Mononuclear cell (primary cell): ENCODE data around the gene MRGPRX1. TPM values are rescaled to one million over a fixed set of nuclear protein-coding genes. Genes with fewer than 3 reads are reported as not detected.
"Not testable (repeated sequence)": the region's sequence is repeated elsewhere in the genome, so short reads cannot be mapped to it uniquely, and the experiment has no call there.

Source experiments
- H3K27me3 ChIP-seq: 2 replicates; pipeline ENCODE4 v1.6.0; 2011; ENCODE audit warnings: low read length, control low read depth; ENCODE audit not compliant: insufficient read depth
- H3K4me1 ChIP-seq: 2 replicates; pipeline ENCODE4 v1.5.1; 2011; ENCODE audit warnings: mild to moderate bottlenecking, low read length, control low read depth; ENCODE audit not compliant: insufficient read depth
- H3K4me3 ChIP-seq: 2 replicates; pipeline ENCODE4 v1.5.1; 2011; ENCODE audit warnings: mild to moderate bottlenecking, low read length, moderate library complexity
- H3K9me3 ChIP-seq: 2 replicates; pipeline ENCODE4 v1.5.1; 2011; ENCODE audit warnings: low read depth, mild to moderate bottlenecking, control low read depth, low read length
- total RNA-seq: library from RNA; depleted of rRNA; stranded (reverse); fragments of >200 nt; gene quantifications from one replicate; pipeline ENCODE4 v1.2.3, GENCODE V29; 2012

The MRGPRX1 gene
- total RNA-seq: 0.21 TPM

DNA sequence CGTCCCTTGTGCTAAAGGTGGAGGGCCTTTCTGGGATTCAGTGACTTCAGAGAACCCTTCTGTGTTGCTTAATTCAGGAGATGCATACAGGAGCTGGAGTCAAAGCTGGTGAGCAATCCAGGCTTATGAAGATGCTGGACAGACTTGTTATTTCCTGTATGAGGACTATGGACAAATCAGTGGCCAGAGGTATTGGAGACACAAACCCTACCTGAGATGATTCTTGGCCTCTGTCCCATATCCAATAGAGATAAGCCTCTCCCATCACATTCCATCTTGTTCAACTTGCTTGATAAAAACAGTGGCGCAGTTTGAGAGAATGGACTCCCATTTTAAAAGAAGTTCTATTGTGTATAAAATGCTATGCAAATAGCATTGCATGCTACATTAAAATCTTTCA, at the start of gene MRGPRX1:
Gene MRGPRX1, minus strand, starts transcription at position 101 of the 400 bp plus-strand sequence. CDS start 4,630 bp downstream, outside the sequence.
- Histone ChIP-seq H3K27me3 (no peaks in the 10 kb centered on the region), H3K9me3 (no peaks in the 10 kb centered on the region), H3K4me1 (no peaks in the 10 kb centered on the region), H3K4me3 (no peak within 1 kb of the TSS)

DNA sequence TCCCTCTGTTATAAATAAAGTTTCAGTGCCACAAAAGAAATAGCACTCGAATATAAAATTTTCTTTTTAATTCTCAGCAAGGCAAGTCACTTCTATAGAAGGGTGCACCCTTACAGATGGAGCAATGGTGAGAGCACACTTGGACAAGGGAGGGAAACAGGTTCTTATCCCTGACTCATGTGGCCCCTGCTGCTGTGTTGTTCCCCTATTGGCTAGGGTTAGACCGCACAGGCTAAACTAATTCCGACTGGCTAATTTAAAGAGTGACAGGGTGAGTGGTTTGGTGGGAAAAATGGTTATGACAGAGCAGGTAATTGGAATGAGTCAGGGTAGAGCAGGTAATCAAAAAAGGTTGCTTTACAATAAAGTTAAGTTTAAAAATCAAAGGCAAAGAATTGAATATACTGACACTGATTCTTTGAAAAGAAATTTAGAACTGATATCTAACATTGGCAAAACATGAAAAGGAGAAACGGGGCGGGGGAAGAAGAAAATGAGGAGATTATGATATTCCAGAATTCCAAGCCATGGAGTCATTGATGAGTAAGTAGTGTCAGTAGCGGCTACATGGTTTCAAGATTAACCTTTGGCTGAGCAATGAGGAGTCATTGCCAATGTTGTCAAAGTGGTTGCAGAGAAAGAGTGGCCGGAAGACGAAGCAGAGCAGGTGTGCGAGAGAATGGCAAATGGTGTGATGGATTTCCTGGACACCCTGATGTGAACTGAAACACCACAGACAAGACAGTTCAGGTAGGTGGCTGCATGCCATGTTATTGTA, 48.4 kb upstream of the MRGPRX1 start:
- Histone ChIP-seq H3K27me3 (no peaks in the 10 kb centered on the region), H3K9me3 (no peaks in the 10 kb centered on the region), H3K4me3 (no peak overlapping the region), H3K4me1 (no peaks in the 10 kb centered on the region)

DNA sequence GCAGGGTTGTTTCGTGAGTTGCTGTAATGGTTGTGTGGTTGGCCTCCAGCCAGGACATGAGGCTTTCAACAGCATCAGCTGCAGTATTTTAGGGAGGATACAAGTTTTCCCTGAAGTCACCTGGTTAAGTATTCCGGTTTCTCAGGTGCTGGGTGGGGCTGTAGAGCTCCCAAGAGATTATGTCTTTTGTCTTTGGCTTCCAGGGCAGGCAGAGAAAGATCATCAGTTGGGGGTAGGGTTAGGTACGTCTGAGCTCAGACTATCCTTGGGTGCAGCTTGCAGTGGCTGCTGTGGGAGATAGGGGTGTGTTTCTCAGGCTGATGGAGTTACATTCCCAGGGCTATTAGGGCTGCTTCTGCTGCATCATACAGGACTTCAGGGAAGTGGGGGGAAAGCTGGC, 47.5 kb upstream of the MRGPRX1 start:
- Histone ChIP-seq H3K4me1 (no peaks in the 10 kb centered on the region), H3K9me3 (no peaks in the 10 kb centered on the region), H3K27me3 (no peaks in the 10 kb centered on the region), H3K4me3 (no peak overlapping the region)

DNA sequence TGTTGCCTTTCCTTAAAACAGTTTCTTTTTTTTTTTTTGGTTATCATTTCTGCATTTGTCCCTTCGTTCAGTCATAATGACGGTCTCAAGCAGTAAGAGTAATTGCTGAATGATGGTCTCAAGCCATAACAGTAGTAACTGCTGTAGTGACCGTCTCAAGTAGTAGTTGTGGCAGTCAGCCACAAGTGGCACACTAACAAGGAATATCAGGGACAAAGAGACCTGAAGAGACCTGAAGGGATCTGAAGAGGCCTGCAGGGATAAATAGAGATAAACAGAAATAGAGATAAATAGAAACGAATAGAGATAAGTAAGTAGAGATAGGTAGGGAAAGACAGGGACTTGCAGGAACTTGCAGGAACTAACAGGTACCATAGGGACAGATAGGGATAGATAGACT, 42.7 kb upstream of the MRGPRX1 start:
- Histone ChIP-seq H3K4me1 (no peaks in the 10 kb centered on the region), H3K9me3 (no peaks in the 10 kb centered on the region), H3K27me3 (no peaks in the 10 kb centered on the region), H3K4me3 (no peak overlapping the region)

DNA sequence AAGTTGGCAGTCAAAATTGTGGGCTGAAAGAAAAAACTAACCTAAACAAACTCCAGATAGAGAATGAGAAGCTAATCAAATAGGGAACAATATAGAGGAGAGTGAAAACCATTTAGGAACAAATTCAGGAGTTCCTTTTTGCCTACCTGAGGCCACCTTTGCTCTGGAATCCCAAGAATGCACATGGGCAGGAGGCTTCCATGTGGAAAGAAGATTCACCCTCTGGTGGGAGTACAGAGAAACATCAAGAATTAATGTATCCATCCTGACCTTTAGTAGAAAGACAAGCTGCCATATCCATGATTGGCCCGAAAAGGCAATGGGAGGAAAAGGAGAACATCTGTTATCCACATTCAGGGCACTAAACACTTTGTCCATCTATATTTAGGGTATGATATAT, 35.0 kb upstream of the MRGPRX1 start:
- Histone ChIP-seq H3K9me3 (no peaks in the 10 kb centered on the region), H3K27me3 (no peaks in the 10 kb centered on the region), H3K4me3 (no peak overlapping the region), H3K4me1 (no peaks in the 10 kb centered on the region)

DNA sequence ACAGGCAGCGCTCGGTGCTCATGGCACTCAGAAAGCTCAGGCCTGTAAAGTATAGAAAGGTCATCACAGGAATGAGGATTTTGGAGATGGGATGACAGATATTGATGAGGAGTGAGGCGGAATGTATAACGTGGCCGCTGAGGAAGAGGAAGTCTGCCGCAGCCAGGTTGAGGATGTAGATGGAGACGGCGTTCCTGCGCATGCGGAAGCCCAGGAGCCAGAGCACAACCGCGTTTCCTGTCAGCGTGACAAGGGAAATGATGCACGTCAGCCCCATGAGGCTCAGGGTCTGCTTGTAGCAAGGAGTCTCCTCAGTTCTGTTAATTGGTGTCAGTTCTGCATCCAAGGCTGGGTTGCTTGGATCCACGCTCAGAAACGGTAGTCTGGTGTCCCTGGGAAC, 33.1 kb upstream of the MRGPRX1 start:
- Histone ChIP-seq H3K4me1 (no peaks in the 10 kb centered on the region), H3K4me3 (no peak overlapping the region), H3K27me3 (no peaks in the 10 kb centered on the region), H3K9me3 (no peaks in the 10 kb centered on the region)

DNA sequence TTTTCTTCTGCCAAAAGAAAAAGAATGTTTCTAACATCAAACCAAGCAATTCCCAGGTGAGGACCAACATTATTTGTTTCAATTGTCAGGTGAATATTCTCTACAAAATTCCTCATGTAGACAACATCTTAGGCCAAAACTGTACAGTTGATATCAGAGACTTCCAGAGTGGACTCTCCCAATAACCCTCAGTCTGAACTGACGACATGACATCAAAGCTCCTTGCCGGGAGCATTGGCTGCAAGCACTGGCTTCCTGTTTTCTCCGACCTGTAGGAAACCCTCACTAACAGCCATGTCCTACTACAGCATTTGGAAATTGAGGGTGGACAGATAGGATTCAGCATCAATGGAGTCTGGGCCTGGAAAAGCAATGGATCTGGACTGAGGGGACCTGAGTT, 30.5 kb upstream of the MRGPRX1 start:
- H3K27me3 ChIP-seq: no peaks in the 10 kb centered on the region
- no peaks in the 10 kb centered on the region for H3K9me3 ChIP-seq
- H3K4me3 ChIP-seq: no peak overlapping the region
- H3K4me1 ChIP-seq: no peaks in the 10 kb centered on the region

DNA sequence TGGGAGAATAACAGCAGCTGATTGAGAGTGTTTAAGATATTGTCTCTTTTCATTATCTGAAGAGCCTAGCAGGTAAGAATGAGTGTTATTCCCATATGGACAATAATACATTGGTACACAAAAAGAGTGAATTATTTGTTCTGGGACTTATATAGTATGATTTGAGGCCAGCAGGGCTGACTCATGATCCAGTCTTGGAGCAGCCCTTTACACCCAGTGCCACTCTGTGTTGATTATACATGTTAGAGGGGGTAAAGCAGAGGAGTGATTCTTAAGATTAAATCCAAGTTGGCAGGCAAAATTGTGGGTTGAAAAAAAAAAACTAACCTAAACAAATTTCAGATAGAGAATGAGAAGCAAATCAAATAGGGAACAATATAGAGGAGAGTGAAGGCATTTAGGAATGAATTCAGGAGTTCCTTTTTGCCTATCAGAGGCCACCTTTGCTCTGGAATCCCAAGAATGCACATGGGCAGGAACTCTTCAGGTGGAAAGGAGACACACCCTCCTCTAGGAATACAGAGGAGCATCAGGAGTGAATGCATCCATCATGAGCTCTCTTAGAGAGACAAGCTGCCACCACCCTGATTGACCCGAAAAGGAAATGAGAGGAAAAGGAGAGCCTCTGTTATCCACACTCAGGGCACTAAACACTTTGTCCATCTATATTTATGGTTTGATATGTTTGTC, 19.2 kb upstream of the MRGPRX1 start:
- no peaks in the 10 kb centered on the region for H3K9me3 ChIP-seq
- H3K27me3 ChIP-seq: no peaks in the 10 kb centered on the region
- no peaks in the 10 kb centered on the region for H3K4me1 ChIP-seq
- no peak overlapping the region for H3K4me3 ChIP-seq

DNA sequence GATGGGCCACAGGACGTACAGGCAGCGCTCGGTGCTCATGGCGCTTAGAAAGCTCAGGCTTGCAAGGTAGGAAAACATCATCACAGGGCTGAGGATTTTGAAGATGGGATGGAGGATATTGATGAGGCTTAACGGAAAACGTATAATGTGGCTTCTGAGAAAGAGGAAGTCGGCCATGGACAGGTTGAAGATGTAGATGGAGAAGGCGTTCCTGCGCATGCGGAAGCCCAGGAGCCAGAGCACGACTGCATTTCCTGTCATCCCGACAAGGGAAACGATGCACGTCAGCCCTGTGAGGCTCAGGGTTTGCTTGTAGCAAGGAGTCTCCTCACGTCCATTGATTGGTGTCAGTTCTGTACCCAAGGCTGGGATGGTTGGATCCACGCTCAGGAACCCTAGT, 17.4 kb upstream of the MRGPRX1 start:
- Histone ChIP-seq H3K4me1 (no peaks in the 10 kb centered on the region), H3K9me3 (no peaks in the 10 kb centered on the region), H3K27me3 (no peaks in the 10 kb centered on the region), H3K4me3 (no peak overlapping the region)

DNA sequence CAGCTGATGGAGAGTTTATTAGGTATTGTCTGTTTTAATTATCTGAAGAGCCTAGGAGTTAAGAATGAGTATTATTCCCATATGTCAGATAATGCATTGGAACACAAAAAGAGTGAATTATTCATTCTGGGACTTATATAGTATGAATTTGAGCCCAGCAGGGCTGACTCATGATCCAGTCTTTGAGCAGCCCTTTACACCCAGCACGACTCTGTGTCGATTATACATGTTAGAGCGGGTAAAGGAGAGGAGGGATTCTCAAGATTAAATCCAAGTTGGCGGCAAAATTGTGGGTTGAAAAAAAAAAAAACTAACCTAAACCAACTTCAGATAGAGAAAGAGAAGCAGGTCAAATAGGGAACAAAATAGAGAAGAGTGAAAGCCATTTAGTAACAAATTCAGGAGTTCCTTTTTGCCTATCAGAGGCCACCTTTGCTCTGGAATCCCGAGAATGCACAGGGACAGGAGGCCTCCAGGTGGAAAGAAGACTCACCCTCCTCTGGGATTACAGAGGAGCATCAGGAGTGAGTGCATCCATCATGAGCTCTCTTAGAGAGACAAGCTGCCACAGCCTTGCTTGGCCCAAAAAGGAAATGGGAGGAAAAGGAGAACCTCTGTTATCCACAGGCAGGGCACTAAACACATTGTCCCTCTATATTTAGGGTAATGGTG, 3.1 kb downstream of the MRGPRX1 start:
- Histone ChIP-seq H3K4me1 (no peaks in the 10 kb centered on the region), H3K9me3 (no peaks in the 10 kb centered on the region), H3K27me3 (no peaks in the 10 kb centered on the region), H3K4me3 (no peak overlapping the region)

DNA sequence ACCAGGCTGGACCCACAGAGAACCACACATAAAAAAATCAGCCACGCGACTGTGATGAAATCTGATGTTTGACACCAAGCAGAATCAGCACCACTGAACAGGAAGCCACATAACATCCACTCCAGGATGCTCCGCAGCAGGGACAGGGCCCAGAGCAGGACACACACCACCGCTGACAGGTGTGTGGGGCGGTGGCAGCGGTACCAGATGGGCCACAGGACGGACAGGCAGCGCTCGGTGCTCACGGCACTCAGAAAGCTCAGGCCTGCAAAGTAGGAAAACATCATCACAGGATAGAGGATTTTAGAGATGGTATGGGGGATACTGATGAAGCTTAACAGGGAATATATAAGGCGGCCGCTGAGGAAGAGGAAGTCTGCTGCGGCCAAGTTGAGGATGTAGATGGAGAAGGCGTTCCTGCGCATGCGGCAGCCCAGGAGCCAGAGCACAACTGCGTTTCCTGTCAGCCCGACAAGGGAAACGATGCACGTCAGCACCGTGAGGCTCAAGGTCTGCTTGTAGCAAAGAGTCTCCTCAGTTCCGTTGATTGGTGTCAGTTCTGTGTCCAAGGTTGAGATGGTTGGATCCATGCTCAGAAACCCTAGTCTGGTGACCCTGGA, 4.9 kb downstream of the MRGPRX1 start:
- no peaks in the 10 kb centered on the region for H3K27me3 ChIP-seq

DNA sequence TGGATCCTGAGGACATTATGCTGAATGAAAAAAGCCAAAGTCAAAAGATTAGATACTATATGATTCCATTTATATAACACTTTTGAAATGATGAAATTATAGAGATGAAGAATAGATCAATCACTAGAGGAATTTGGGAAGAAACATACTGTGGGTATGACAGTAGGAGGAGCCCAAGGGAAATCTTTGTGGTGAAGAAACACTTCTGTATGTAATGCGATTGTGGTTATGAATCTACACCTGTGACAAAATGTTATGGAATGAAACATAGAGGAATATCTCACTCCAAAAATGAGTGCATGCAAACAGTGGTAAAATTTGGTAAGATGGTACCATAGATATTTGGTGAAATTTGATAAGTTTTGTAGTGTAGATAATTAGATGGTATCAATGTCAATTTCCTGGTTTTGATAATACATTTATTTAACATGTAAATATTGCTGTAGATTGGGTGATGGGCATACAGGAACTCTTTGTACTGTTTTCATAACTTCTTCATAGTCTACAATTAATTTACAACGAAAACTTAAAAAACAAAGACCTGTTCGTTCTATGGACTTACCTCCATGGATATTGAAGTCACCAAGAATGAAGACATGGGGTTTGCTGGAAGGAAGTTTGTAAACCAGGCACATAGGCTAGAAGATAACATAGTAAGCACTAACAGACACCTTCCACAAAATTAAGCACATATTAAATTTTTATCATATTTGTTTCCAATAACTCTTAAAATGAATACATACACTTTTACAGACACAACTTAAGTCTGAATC, 11.5 kb downstream of the MRGPRX1 start:
- Histone ChIP-seq H3K9me3 (no peaks in the 10 kb centered on the region), H3K4me1 (no peaks in the 10 kb centered on the region), H3K27me3 (peaks cover 6% of the 10 kb centered on the region), H3K4me3 (no peak overlapping the region)

More for the DNA sequence above, 4.9 kb downstream of the MRGPRX1 start:
- Histone ChIP-seq H3K4me1 (no peaks in the 10 kb centered on the region), H3K9me3 (no peaks in the 10 kb centered on the region), H3K4me3 (no peak overlapping the region)

DNA sequence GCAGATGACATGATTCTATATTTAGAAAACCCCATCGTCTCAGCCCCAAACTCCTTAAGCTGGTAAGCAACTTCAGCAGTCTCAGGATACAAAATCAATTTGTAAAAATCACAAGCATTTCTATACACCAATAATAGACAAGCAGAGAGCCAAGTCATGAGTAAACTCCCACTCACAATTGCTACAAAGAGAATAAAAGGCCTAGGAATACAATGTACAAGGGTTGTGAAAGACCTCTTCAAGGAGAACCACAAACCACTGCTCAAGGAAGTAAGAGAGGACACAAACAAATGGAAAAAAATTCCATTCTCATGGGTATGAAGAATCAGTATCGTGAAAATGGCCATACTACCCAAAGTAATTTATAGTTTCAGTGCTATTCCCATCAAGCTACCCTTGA, 13.8 kb downstream of the MRGPRX1 start:
- not testable (repeated sequence) for H3K4me3 ChIP-seq, H3K4me1 ChIP-seq, H3K9me3 ChIP-seq, H3K27me3 ChIP-seq

DNA sequence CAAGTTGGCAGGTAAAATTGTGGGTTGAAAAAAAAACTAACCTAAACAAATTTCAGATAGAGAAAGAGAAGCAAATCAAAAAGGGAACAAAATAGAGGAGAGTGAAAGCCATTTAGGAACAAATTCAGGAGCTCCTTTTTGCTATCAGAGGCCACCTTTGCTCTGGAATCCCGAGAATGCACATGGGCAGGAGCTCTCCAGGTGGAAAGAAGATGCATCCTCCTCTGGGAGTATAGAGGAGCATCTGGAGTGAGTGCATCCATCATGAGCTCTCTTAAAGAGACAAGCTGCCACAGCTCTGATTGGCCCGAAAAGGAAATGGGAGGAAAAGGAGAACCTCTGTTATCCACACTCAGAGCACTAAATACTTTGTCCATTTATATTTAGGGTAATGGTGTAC, 26.3 kb downstream of the MRGPRX1 start:
- H3K27me3 ChIP-seq: no peaks in the 10 kb centered on the region

More for the DNA sequence above, 26.3 kb downstream of the MRGPRX1 start:
- Histone ChIP-seq H3K9me3 (no peaks in the 10 kb centered on the region), H3K4me3 (no peak overlapping the region), H3K4me1 (no peaks in the 10 kb centered on the region)
